HepG2 (cell line): Measurements from ENCODE around the gene ZNF792. TPM values are rescaled to one million over a fixed set of nuclear protein-coding genes. Genes with fewer than 3 reads are reported as not detected.

ENCODE experiments used
- AKAP8 ChIP-seq: sonication (generic); formaldehyde crosslinking; IDR thresholded peaks from 2 replicates; pipeline ENCODE4 v1.5.1; 2020; ENCODE audit warnings: mild to moderate bottlenecking, missing genetic modification reagents
- DNMT1 ChIP-seq: sonication (generic); formaldehyde crosslinking; IDR thresholded peaks from 2 replicates; pipeline ENCODE4 v1.5.1; 2020; ENCODE audit warnings: mild to moderate bottlenecking, missing genetic modification reagents
- HDAC1 ChIP-seq: sonication (generic); formaldehyde crosslinking; IDR thresholded peaks from 2 replicates; pipeline ENCODE4 v1.5.1; 2020; ENCODE audit warnings: mild to moderate bottlenecking, missing genetic modification reagents
- IRX3 ChIP-seq: sonication (generic); formaldehyde crosslinking; IDR thresholded peaks from 2 replicates; pipeline ENCODE4 v1.8.1; 2023; ENCODE audit warnings: mild to moderate bottlenecking, low read depth, missing genetic modification reagents, borderline replicate concordance
- ISL2 ChIP-seq: sonication (generic); formaldehyde crosslinking; IDR thresholded peaks from 2 replicates; pipeline ENCODE4 v1.5.0; 2020; ENCODE audit warnings: missing genetic modification reagents
- NR2F1 ChIP-seq, 2 experiments: fragments of 450-650 bp in 1 of 2; formaldehyde crosslinking in 1 of 2; IDR thresholded peaks; 2 replicates each; pipeline versions ENCODE4 v1.5.0 to v1.6.1; 2016 to 2020; ENCODE audit warnings: mild to moderate bottlenecking in 1 of 2, missing compliant biosample characterization in 1 of 2, missing genetic modification reagents in 1 of 2, moderate library complexity in 1 of 2
- RARA ChIP-seq: IDR thresholded peaks from 2 replicates; pipeline ENCODE4 v1.6.1; 2016; ENCODE audit warnings: missing genetic modification reagents, missing compliant biosample characterization
- ZBED4 ChIP-seq: sonication (generic); formaldehyde crosslinking; IDR thresholded peaks from 2 replicates; pipeline ENCODE4 v1.4.0; 2020; ENCODE audit warnings: missing genetic modification reagents, borderline replicate concordance
- ZBTB1 ChIP-seq: sonication (generic); formaldehyde crosslinking; IDR thresholded peaks from 2 replicates; pipeline ENCODE4 v1.4.0; 2020; ENCODE audit warnings: missing genetic modification reagents, borderline replicate concordance
- ZFP37 ChIP-seq: sonication (generic); formaldehyde crosslinking; IDR thresholded peaks from 2 replicates; pipeline ENCODE4 v1.4.0; 2020; ENCODE audit warnings: missing genetic modification reagents, borderline replicate concordance
- ZNF232 ChIP-seq: sonication (generic); formaldehyde crosslinking; IDR thresholded peaks from 2 replicates; pipeline ENCODE4 v1.4.0; 2020; ENCODE audit warnings: missing genetic modification reagents, borderline replicate concordance
- ZNF430 ChIP-seq: sonication (generic); formaldehyde crosslinking; IDR thresholded peaks from 2 replicates; pipeline ENCODE4 v1.9.0; 2021; ENCODE audit warnings: mild to moderate bottlenecking, missing genetic modification reagents
- ZNF446 ChIP-seq: sonication (generic); formaldehyde crosslinking; IDR thresholded peaks from 2 replicates; pipeline ENCODE4 v1.5.0; 2020; ENCODE audit warnings: mild to moderate bottlenecking, missing genetic modification reagents
- ZNF614 ChIP-seq: IDR thresholded peaks from 2 replicates; pipeline ENCODE4 v1.6.1; 2018; ENCODE audit warnings: missing biosample characterization, missing genetic modification reagents, inconsistent platforms, borderline replicate concordance
- polyA plus RNA-seq, 8 experiments: library from polyadenylated mRNA; depleted of rRNA in 3 of 8; stranded (reverse) in 7 of 8; unstranded in 1 of 8; fragments of >200 nt; fragmentation: Illumina TruSeq in 4 of 8; extraction: Trizol in 4 of 8; gene quantifications; 2 replicates each; pipeline versions ENCODE4 v1.2.1 to v1.2.3, GENCODE V29; 2011 to 2016; ENCODE audit warnings: low read depth in 4 of 8, missing spikeins in 1 of 8, mixed read lengths in 1 of 8; ENCODE audit not compliant: insufficient read depth in 1 of 8
- total RNA-seq, 5 experiments: library from RNA; depleted of rRNA; stranded (reverse); fragments of >200 nt; fragmentation: Illumina TruSeq; extraction: Trizol; gene quantifications; 2 replicates each; pipeline ENCODE4 v1.2.3, GENCODE V29; 2016; ENCODE audit warnings: low read depth in 1 of 5
- TF ChIP-seq, protein P1 (sequence below): sonication (generic); formaldehyde crosslinking; IDR thresholded peaks from 2 replicates; pipeline ENCODE4 v1.8.0; 2022; ENCODE audit warnings: low read depth, missing genetic modification reagents
- TF ChIP-seq, protein P2 (sequence below): sonication (generic); formaldehyde crosslinking; IDR thresholded peaks from 2 replicates; pipeline ENCODE4 v1.4.0; 2020; ENCODE audit warnings: missing genetic modification reagents
- TF ChIP-seq, protein P3 (sequence below): sonication (generic); formaldehyde crosslinking; IDR thresholded peaks from 2 replicates; pipeline ENCODE4 v1.4.0; 2020; ENCODE audit warnings: missing genetic modification reagents
- TF ChIP-seq, protein P4 (sequence below): IDR thresholded peaks from 2 replicates; pipeline ENCODE4 v1.6.1; 2012; ENCODE audit warnings: low read length, improper control_type of control experiment
- TF ChIP-seq, protein P5 (sequence below): IDR thresholded peaks from 2 replicates; pipeline ENCODE4 v1.6.1; 2012; ENCODE audit warnings: inconsistent platforms

ZNF792 gene
- total and polyA plus RNA-seq, 2 of the 13 experiments (the other 11 are each of a cell fraction or from before 2014, with no cell fraction given): 5.5 to 11.5 TPM

- TF ChIP-seq, protein P1, sequence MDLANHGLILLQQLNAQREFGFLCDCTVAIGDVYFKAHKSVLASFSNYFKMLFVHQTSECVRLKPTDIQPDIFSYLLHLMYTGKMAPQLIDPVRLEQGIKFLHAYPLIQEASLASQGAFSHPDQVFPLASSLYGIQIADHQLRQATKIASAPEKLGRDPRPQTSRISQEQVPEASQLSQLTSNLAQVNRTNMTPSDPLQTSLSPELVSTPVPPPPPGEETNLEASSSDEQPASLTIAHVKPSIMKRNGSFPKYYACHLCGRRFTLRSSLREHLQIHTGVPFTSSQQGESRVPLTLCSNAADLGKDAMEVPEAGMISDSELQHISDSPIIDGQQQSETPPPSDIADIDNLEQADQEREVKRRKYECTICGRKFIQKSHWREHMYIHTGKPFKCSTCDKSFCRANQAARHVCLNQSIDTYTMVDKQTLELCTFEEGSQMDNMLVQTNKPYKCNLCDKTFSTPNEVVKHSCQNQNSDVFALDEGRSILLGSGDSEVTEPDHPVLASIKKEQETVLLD (CRISPR knock-in tag): 0 out of 2 replicates have a peak, but pooled peaks have one; percentile 12
- TF ChIP-seq, protein P2, sequence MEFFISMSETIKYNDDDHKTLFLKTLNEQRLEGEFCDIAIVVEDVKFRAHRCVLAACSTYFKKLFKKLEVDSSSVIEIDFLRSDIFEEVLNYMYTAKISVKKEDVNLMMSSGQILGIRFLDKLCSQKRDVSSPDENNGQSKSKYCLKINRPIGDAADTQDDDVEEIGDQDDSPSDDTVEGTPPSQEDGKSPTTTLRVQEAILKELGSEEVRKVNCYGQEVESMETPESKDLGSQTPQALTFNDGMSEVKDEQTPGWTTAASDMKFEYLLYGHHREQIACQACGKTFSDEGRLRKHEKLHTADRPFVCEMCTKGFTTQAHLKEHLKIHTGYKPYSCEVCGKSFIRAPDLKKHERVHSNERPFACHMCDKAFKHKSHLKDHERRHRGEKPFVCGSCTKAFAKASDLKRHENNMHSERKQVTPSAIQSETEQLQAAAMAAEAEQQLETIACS (CRISPR knock-in tag): no peak
- TF ChIP-seq, protein P3, sequence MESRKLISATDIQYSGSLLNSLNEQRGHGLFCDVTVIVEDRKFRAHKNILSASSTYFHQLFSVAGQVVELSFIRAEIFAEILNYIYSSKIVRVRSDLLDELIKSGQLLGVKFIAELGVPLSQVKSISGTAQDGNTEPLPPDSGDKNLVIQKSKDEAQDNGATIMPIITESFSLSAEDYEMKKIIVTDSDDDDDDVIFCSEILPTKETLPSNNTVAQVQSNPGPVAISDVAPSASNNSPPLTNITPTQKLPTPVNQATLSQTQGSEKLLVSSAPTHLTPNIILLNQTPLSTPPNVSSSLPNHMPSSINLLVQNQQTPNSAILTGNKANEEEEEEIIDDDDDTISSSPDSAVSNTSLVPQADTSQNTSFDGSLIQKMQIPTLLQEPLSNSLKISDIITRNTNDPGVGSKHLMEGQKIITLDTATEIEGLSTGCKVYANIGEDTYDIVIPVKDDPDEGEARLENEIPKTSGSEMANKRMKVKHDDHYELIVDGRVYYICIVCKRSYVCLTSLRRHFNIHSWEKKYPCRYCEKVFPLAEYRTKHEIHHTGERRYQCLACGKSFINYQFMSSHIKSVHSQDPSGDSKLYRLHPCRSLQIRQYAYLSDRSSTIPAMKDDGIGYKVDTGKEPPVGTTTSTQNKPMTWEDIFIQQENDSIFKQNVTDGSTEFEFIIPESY (CRISPR knock-in tag): no peak
- no peak for TF ChIP-seq ZBED4 (CRISPR knock-in tag)
- TF ChIP-seq, protein P4, sequence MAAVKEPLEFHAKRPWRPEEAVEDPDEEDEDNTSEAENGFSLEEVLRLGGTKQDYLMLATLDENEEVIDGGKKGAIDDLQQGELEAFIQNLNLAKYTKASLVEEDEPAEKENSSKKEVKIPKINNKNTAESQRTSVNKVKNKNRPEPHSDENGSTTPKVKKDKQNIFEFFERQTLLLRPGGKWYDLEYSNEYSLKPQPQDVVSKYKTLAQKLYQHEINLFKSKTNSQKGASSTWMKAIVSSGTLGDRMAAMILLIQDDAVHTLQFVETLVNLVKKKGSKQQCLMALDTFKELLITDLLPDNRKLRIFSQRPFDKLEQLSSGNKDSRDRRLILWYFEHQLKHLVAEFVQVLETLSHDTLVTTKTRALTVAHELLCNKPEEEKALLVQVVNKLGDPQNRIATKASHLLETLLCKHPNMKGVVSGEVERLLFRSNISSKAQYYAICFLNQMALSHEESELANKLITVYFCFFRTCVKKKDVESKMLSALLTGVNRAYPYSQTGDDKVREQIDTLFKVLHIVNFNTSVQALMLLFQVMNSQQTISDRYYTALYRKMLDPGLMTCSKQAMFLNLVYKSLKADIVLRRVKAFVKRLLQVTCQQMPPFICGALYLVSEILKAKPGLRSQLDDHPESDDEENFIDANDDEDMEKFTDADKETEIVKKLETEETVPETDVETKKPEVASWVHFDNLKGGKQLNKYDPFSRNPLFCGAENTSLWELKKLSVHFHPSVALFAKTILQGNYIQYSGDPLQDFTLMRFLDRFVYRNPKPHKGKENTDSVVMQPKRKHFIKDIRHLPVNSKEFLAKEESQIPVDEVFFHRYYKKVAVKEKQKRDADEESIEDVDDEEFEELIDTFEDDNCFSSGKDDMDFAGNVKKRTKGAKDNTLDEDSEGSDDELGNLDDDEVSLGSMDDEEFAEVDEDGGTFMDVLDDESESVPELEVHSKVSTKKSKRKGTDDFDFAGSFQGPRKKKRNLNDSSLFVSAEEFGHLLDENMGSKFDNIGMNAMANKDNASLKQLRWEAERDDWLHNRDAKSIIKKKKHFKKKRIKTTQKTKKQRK: no peak
- TF ChIP-seq ZNF232 (CRISPR knock-in tag): no peak
- TF ChIP-seq HDAC1: 0 out of 2 replicates have a peak, but pooled peaks have one; percentile 20
- TF ChIP-seq ZBTB1 (CRISPR knock-in tag): no peak
- no peak for TF ChIP-seq ZNF446 (CRISPR knock-in tag)
- TF ChIP-seq ISL2 (CRISPR knock-in tag): no peak
- no peak for TF ChIP-seq AKAP8
- no peak for TF ChIP-seq NR2F1 (CRISPR knock-in tag; IDR thresholded peaks at IDR 0.05)
- no peak for TF ChIP-seq ZNF614
- TF ChIP-seq RARA (CRISPR knock-in tag): no peak
- TF ChIP-seq ZNF430 (CRISPR knock-in tag): no peak
- TF ChIP-seq, protein P5, sequence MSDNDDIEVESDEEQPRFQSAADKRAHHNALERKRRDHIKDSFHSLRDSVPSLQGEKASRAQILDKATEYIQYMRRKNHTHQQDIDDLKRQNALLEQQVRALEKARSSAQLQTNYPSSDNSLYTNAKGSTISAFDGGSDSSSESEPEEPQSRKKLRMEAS: no peak
- no peak for TF ChIP-seq ZFP37 (CRISPR knock-in tag)
- no peak for TF ChIP-seq IRX3 (CRISPR knock-in tag)
- no peak for TF ChIP-seq DNMT1 (CRISPR knock-in tag)
These were observed 36.3 kb upstream of the ZNF792 start (continued) for GRCh38 chr19:35000338-35000646.
